HG02885 (cell line): ENCODE data around the gene ELL2.
"Not testable (repeated sequence)": the region's sequence is repeated elsewhere in the genome, so short reads cannot be mapped to it uniquely, and the experiment has no call there.

Experiments used
- ATAC-seq: cut with Tn5 transposase; IDR thresholded peaks from one replicate; pipeline ENCODE4 v1.9.1; 2021; ENCODE audit warnings: mild to moderate bottlenecking; ENCODE audit not compliant: unreplicated experiment, poor library complexity

Gene ELL2

GRCh38 chr5:95935553-95936100, 26.0 kb downstream of the ELL2 start:
- ATAC-seq: no peak

- ATAC-seq: no peak
Measured at GRCh38 chr5:95934207-95934804, 27.3 kb downstream of the ELL2 start.

DNA sequence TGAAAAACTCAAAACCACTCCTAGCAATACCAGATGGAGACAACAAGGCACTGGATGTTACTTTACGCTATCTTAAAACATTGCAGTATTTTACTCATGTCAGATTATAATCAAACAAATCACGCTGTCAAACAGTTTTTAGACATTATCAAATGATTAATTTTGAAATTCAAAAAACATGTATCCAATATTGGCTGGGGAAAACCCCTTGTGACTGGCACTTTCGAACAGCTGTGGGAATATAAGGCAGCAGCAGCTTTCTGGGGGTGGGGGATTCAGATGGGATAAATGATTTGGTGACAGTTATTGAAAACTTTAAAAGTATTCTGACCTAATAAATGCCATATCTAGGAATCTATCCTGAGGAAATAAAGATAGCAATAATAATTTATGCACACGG, 28.7 kb downstream of the ELL2 start:
- ATAC-seq: no peak

DNA sequence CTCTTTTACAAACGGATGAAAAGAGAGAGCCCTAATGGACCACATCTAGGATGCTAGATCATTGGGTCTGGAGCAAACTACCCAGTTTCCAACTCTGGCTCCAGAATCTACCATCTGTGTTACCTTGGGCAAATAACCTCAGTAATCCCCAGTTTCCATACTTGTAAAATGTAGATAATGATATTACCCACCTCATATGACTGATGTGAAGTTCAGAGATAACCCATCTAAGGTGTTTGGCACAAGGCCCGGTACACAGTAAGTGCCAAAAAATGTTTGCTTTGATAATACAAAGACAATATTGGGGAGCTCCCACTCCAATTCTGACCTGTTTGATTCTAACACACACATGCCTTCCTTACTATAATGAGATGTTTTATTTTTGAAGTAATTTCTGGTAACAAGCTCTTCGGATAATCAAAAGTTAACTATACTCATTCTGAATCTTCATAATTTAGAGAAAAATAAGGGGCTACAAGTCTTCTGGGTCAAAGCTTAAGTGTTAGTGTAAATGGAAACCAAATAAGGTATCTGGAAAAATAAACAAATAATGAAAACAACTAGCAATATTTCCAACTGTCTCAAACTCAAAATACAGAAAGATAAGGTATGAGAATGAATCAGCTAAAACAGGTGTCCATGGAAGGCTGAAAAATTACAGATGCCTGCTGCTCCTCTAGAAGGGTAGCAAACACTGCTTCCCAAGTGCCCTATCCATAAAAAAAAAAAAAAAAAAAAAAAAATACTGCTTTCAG, 30.4 kb downstream of the ELL2 start:
- ATAC-seq: no peak

DNA sequence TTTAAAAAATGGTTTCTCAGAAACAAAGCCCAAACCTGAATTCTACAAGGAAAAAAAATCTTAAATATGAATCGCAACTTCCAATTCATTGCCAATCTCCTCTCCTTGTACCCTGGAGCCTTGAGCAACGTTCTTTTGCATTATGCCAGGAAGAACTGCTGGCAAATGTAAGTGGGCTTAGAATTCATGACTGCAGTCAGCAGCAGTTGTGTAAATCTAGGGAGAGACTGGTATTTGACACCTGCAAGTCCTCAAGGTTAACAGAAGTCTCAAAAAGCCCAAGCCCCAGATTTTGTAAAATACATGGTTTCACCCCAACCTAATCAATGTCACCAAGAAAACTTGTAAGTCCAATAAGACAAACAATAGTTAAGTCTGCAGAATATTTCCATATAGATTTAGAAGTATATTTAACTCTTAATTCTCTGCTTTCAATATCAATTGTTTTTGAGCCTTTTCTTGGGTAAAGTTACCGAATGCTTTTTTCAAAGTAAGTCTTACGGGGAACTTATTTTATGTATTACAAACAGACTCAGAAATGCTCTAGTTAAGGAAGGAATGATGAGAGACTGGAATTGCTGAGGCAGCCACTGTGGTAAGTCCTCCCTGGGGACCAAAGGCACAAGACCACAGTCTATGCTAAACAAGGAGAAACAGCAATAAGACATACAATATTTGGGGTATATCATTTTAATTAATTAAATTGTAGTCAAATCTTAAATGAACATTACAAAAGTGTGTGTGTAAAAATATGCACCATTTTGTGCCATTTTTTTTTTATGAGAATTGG, 31.3 kb downstream of the ELL2 start:
- ATAC-seq: no peak

DNA sequence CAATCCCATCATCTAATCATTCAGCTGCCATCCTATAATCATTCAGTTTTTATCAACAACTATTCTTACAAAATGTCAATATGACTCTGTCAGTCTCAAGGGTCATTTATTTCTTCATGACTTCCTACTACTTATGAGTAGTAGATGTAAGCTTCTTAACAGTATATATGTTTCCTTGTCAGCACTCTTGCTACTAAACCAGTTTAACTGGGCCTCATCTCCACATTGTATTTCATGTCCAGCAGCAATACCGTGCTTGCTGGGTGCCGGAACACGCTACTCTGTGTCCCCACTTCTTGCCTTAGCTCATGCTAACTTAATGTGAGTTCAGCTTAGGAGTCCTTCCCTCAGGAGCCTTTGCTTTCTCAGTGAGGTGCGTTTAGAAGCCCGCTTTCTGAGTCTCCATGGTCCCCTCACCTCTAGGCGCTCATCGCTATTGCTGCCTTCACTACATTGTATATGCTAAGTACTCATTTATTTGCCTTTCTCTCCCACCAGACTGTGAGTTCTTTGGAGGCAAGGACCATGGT, 32.9 kb downstream of the ELL2 start:
- ATAC-seq: no peak

DNA sequence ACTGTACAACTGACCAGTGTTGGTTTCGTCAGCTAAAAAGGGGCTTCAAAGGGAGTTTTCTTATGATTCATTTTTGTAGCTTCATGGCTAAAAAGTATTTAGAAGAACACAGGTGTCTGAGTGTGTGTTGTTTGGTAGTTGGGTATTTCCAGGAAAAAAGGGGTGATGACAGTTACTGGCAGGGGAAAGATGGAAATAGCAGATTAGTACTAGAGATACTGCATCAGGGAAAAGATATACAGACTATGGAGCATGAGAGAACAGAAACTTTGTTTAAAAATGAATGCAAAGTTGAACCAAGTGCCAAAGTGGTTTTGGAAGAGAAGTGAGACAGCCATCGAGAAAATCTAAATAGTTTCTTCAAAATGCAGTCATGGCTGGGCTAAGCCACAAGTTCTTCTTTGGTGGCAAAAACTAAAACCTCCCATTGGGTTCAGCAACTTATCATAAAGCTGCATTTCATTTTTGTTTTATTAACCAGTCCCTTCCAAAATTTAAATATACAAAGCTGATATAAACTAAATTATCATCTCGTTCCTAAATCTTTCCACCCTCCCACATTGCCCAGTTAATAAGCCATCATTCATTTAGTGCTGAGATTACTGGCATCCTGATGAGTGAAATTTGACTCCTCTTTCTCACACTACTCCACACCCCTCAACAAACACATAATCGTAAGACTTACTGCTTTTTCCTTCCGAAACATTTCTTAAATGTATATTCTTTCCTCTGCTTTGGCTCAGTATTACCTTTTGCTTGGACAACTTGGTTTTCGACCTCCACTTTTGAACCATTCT, 33.5 kb downstream of the ELL2 start:
- ATAC-seq: peak; percentile 60

DNA sequence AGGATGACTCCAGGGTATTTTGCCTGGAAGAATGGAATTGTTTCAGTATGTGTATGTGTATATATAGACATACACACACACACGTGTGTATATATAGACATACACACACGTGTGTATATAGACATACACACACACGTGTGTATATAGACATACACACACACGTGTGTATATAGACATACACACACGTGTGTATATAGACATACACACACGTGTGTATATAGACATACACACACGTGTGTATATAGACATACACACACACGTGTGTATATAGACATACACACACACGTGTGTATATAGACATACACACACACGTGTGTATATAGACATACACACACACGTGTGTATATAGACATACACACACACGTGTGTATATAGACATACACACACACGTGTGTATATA, 34.4 kb downstream of the ELL2 start:
- ATAC-seq: not testable (repeated sequence)

- peak; percentile 56 for ATAC-seq
Measured at GRCh38 chr5:95925939-95926338, 35.7 kb downstream of the ELL2 start.

DNA sequence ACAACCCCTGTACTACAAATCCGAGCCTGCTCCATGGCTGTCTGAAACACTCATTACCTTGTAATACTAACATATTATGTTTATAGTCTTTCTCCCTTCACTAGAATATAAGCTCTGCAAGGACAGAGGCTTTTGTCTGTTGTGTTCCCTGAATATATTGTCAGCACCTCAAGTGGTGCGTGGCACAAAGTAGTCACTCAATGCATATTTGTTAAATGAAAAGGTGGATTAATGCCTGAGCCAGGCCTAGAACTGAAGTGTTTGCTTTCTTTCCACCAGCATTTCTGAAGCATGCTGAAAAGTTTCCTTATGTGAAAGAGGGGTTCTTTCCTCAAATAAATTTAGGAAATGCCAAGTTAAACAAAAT, 36.3 kb downstream of the ELL2 start:
- no peak for ATAC-seq

GRCh38 chr5:95924720-95925377, 36.8 kb downstream of the ELL2 start:
- ATAC-seq: no peak

DNA sequence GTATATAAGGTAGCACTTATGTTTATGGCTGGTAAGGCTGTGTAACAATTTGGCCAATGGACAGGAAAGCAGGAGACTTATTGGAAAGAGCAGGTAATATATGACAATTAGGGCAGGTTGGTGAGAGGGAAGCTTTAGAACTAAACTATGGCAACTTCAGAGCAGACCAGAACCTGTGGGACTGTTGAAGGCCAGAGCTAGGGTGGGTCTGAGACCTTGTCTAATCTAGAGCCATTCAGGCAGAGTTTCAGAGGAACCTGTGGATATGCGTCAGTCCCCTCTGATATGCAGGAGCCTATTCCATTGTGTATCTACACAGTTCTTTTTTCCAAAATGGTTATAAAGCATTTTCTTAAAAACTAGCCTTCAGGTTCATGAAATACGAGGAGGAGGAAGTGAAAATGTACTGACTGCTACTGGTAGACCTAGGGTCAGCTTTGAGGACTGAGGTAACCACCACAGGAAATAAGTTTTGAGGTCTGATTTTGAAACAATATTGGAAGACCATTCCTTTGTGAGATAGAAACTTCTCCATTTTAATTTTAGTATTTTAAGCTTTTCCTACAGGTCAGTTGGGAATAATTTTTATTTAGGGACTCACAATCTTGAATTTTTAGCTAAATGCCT, 37.6 kb downstream of the ELL2 start:
- peak; percentile 47 for ATAC-seq

- no peak for ATAC-seq
Measured at GRCh38 chr5:95922798-95923197, 38.9 kb downstream of the ELL2 start.

DNA sequence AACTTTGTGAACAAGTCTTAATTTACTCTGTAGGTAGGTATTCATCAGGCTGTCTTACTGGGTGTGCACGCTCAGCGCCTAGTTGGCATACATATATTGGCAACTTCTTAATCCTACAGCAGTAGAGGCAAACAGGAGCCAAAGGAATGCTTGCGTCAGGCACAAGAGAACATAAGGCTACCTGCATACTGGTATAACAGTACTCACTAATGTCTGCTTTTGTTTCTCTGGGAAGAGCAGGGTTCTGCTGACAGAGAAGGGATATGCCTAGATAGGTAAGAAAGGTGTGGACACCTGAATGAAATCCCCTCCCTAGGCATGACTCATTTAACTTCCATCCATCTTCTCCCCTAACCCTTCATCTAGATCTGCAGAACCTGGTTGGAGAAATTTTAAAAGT, 40.1 kb downstream of the ELL2 start:
- ATAC-seq: no peak

- no peak for ATAC-seq
Measured at GRCh38 chr5:95920822-95921221, 40.8 kb downstream of the ELL2 start.

- ATAC-seq: no peak
Measured at GRCh38 chr5:95919658-95920057, 42.0 kb downstream of the ELL2 start.

DNA sequence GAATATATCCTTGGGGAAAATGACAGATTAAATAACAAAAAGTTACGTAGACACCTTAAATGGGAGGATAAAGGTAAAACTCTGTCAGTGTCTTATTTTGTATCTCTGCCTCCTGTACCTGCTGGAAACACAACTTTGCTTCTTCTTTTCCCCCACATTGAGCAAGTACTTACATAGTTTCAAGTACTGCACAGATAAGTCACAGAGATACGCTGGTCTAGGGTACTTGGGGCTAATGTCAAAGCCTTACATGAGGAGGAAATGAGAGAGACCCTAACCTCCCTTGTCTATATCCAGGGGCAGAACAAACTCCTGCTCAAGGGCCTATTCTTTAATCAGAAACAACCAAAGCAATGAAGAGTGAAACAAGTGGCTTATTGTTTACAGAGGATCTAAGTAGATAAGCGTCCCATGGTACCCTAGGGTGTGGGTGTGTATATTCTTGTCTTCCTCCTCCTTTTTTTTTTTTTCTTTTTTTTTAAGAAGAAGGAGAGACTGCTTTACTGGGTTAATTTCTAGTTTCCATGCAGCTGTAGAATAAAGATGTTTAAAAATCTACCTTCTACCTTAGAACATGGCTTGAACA, 43.1 kb downstream of the ELL2 start:
- ATAC-seq: no peak

DNA sequence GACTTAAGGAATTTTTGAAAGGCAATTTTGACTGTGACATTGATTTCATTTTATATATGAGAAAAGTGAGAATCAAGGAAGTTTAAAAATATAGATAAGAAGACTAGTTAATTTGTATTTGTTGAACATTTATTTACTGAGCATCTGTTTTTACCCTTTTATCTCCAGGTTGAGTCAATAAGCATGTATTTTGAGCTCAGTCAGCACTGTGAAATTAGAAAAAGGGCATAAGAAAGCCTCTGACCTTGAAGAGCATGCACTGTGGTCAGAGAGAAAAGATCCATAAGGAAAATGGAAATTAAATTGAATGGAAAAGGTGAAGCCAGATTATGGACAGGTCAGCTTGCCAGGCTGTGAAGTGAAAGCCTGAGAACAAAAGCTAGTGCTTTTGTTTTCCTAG, 44.4 kb downstream of the ELL2 start:
- ATAC-seq: no peak

GRCh38 chr5:95916687-95917085, 45.0 kb downstream of the ELL2 start:
- ATAC-seq: no peak
